A673 (cell line): ENCODE measurements around the gene NEK6. TPM values are rescaled to one million over a fixed set of nuclear protein-coding genes. Genes with fewer than 3 reads are reported as not detected.

ENCODE experiments used
- BruUV-seq: library from RNA; stranded (reverse); fragments of 400-500 nt; replicated peaks from 2 replicates; lab custom pipeline; 2021; lab: Mats Ljungman, UMichigan
- CTCF ChIA-PET: fragments of 300-600 bp; sonication (Branson Sonifier 250); formaldehyde crosslinking; loops from one replicate; lab custom pipeline; 2022; ENCODE audit warnings: antibody characterized with exemption; lab: Charles Lee
- POLR2A ChIA-PET: fragments of 300-600 bp; sonication (Branson Sonifier 250); formaldehyde crosslinking; loops from one replicate; lab custom pipeline; 2022; ENCODE audit warnings: antibody characterized with exemption; ENCODE audit not compliant: low non-redundant PET; lab: Charles Lee
- DNase-seq: peaks from one replicate; pipeline ENCODE4 v3.0.0-alpha.2; 2015; ENCODE audit warnings: low spot score
- H3K27ac ChIP-seq: fragments of 200-600 bp; sonication (generic); 2 replicates; pipeline ENCODE4 v1.5.1; 2016; ENCODE audit warnings: mixed run types, low read depth, mild to moderate bottlenecking, mixed read lengths, antibody characterized with exemption, low read length; ENCODE audit not compliant: poor library complexity, severe bottlenecking
- H3K27me3 ChIP-seq: fragments of 200-600 bp; sonication (generic); replicated peaks from 2 replicates; pipeline ENCODE4 v1.6.1; 2017; ENCODE audit warnings: mixed run types, low read depth, mild to moderate bottlenecking, mixed read lengths, antibody characterized with exemption, low read length; ENCODE audit not compliant: insufficient read depth, poor library complexity
- H3K36me3 ChIP-seq: fragments of 200-600 bp; sonication (generic); 2 replicates; pipeline ENCODE4 v1.6.1; 2016; ENCODE audit warnings: mixed run types, mild to moderate bottlenecking, mixed read lengths, antibody characterized with exemption, low read length; ENCODE audit not compliant: insufficient read depth, poor library complexity, severe bottlenecking
- H3K4me1 ChIP-seq: fragments of 200-600 bp; sonication (generic); 2 replicates; pipeline ENCODE4 v1.6.1; 2017; ENCODE audit warnings: mixed run types, mild to moderate bottlenecking, mixed read lengths, antibody characterized with exemption, low read length; ENCODE audit not compliant: insufficient read depth, poor library complexity, severe bottlenecking
- H3K4me3 ChIP-seq: fragments of 200-600 bp; sonication (generic); 2 replicates; pipeline ENCODE4 v1.5.1; 2016; ENCODE audit warnings: low read depth, mixed run types, mild to moderate bottlenecking, mixed read lengths, low read length; ENCODE audit not compliant: poor library complexity, severe bottlenecking
- H3K9me3 ChIP-seq: fragments of 200-600 bp; sonication (generic); 2 replicates; pipeline ENCODE4 v1.6.1; 2016; ENCODE audit warnings: mixed run types, low read depth, mild to moderate bottlenecking, mixed read lengths, antibody characterized with exemption, low read length; ENCODE audit not compliant: poor library complexity, severe bottlenecking
- CTCF ChIP-seq: fragments of 300-800, 200-600 bp; sonication (generic); conservative IDR thresholded peaks from 2 replicates; pipeline ENCODE4 v1.5.1; 2017; ENCODE audit warnings: low read depth, mild to moderate bottlenecking, antibody characterized with exemption, low read length, moderate library complexity, mixed read lengths
- EZH2 ChIP-seq: fragments of 200-600 bp; sonication (generic); IDR thresholded peaks from 2 replicates; pipeline ENCODE4 v1.6.1; 2017; ENCODE audit warnings: borderline replicate concordance, low read depth, mild to moderate bottlenecking, mixed read lengths, antibody characterized with exemption, low read length; ENCODE audit not compliant: poor library complexity, severe bottlenecking
- intact Hi-C: fragments of 100-400 bp; cut with micrococcal nuclease; formaldehyde crosslinking; loops from one replicate; pipeline ENCODE4 v1.10.0; 2022; ENCODE audit not compliant: unreplicated experiment
- total RNA-seq: library from RNA; stranded (reverse); gene quantifications from 2 replicates; pipeline ENCODE4 v1.2.3, GENCODE V29; 2021

The NEK6 gene
- total RNA-seq, 1 experiment from 2014 or later: 23.3 TPM

- no peak for TF ChIP-seq CTCF
- TF ChIP-seq EZH2: no peak
- Histone ChIP-seq H3K4me3 (no peak overlapping the region), H3K36me3 (peaks cover 53% of the 10 kb centered on the region), H3K27me3 (no peaks in the 10 kb centered on the region), H3K9me3 (no peaks in the 10 kb centered on the region), H3K27ac (no peak overlapping the region), H3K4me1 (no peaks in the 10 kb centered on the region)
- CTCF ChIA-PET: no interaction called here
- DNase-seq: no peak
- no TSS peak for BruUV-seq
- intact Hi-C loops: no loop called here
- POLR2A ChIA-PET: no interaction called here
Observed at GRCh38 chr9:124353166-124353768, 95.5 kb downstream of the NEK6 start.

- ChIA-PET CTCF (no interaction called here), POLR2A (no interaction called here)
- DNase-seq: no peak
- H3K27me3 ChIP-seq: no peaks in the 10 kb centered on the region
- no peaks in the 10 kb centered on the region for H3K9me3 ChIP-seq
- TF ChIP-seq CTCF (no peak), EZH2 (no peak)
- no TSS peak for BruUV-seq
- H3K27ac ChIP-seq: no peak overlapping the region
- no peak overlapping the region for H3K4me3 ChIP-seq
- H3K4me1 ChIP-seq: no peaks in the 10 kb centered on the region
- intact Hi-C loops: no loop called here
- peaks cover 47% of the 10 kb centered on the region for H3K36me3 ChIP-seq
Observed at GRCh38 chr9:124353811-124354274, 96.1 kb downstream of the NEK6 start.

GRCh38 chr9:124354346-124355038, 96.7 kb downstream of the NEK6 start:
- no peaks in the 10 kb centered on the region for H3K9me3 ChIP-seq
- no peaks in the 10 kb centered on the region for H3K4me1 ChIP-seq
- no peak overlapping the region for H3K27ac ChIP-seq
- no peaks in the 10 kb centered on the region for H3K27me3 ChIP-seq
- no peak for DNase-seq
- intact Hi-C loops: no loop called here
- ChIA-PET CTCF (no interaction called here), POLR2A (no interaction called here)
- no peak overlapping the region for H3K4me3 ChIP-seq
- peaks cover 40% of the 10 kb centered on the region for H3K36me3 ChIP-seq
- BruUV-seq: no TSS peak
- TF ChIP-seq CTCF: no peak
- TF ChIP-seq EZH2: no peak
